Suprapubic skin (tissue), 4 donors: ENCODE results near the gene STK24. TPM values are rescaled to one million over a fixed set of nuclear protein-coding genes. Genes with fewer than 3 reads are reported as not detected.
A peak's percentile ranks its signal among the peaks of the same experiment; 100 is the strongest.
"Not testable (repeated sequence)": the region's sequence is repeated elsewhere in the genome, so short reads cannot be mapped to it uniquely, and the experiment has no call there.

ENCODE experiments used
- DNase-seq, 2 donors: peaks; one replicate each; pipeline ENCODE4 v3.0.0-alpha.2; 2019; ENCODE audit warnings: low spot score in 2 of 2
- H3K27ac ChIP-seq: fragments of 200-600 bp; sonication (generic); one replicate; pipeline ENCODE4 v1.5.1; 2019
- H3K27me3 ChIP-seq: fragments of 200-600 bp; sonication (generic); one replicate; pipeline ENCODE4 v1.5.1; 2019
- H3K36me3 ChIP-seq: fragments of 200-600 bp; sonication (generic); one replicate; pipeline ENCODE4 v1.5.1; 2019
- H3K4me1 ChIP-seq: fragments of 200-600 bp; sonication (generic); one replicate; pipeline ENCODE4 v1.5.1; 2019
- H3K4me3 ChIP-seq: fragments of 200-600 bp; sonication (generic); one replicate; pipeline ENCODE4 v1.5.1; 2019; ENCODE audit warnings: mild to moderate bottlenecking
- H3K9me3 ChIP-seq: fragments of 200-600 bp; sonication (generic); one replicate; pipeline ENCODE4 v1.5.1; 2019
- EP300 ChIP-seq: sonication (generic); formaldehyde crosslinking; IDR thresholded peaks from one replicate; pipeline ENCODE4 v1.6.1; 2017; ENCODE audit warnings: antibody characterized with exemption
- POLR2A ChIP-seq, 2 donors: fragments of 450-650 bp; IDR thresholded peaks; one replicate each; pipeline ENCODE4 v1.6.1; 2017; ENCODE audit warnings: antibody characterized with exemption in 2 of 2, mild to moderate bottlenecking in 2 of 2, moderate library complexity in 2 of 2
- POLR2AphosphoS5 ChIP-seq, 3 donors: sonication (generic); formaldehyde crosslinking; IDR thresholded peaks; one replicate each; pipeline ENCODE4 v1.6.1; 2017; ENCODE audit warnings: antibody characterized with exemption in 3 of 3
- WGBS: methylation state at CpG from one replicate; pipeline ENCODE4 v1.1.5; 2018; 5-methylcytosine and 5-hydroxymethylcytosine counted together
- total RNA-seq, 4 donors: library from RNA; depleted of rRNA; stranded (reverse); fragments of >200 nt; gene quantifications; one replicate each; pipeline ENCODE4 v1.1.0, GENCODE V29; 2016
- TF ChIP-seq, protein P1 (sequence below), 2 donors: fragments of 200-600 bp in 1 of 2; fragments of 450-650 bp in 1 of 2; sonication (generic) in 1 of 2; IDR thresholded peaks; one replicate each; pipeline ENCODE4 v1.5.1; 2016 to 2019; ENCODE audit warnings: antibody characterized with exemption in 2 of 2, mild to moderate bottlenecking in 1 of 2, moderate library complexity in 1 of 2

The STK24 gene
- 100 to 1,000 TPM; 132 to 200 (median 176) TPM for total RNA-seq

DNA sequence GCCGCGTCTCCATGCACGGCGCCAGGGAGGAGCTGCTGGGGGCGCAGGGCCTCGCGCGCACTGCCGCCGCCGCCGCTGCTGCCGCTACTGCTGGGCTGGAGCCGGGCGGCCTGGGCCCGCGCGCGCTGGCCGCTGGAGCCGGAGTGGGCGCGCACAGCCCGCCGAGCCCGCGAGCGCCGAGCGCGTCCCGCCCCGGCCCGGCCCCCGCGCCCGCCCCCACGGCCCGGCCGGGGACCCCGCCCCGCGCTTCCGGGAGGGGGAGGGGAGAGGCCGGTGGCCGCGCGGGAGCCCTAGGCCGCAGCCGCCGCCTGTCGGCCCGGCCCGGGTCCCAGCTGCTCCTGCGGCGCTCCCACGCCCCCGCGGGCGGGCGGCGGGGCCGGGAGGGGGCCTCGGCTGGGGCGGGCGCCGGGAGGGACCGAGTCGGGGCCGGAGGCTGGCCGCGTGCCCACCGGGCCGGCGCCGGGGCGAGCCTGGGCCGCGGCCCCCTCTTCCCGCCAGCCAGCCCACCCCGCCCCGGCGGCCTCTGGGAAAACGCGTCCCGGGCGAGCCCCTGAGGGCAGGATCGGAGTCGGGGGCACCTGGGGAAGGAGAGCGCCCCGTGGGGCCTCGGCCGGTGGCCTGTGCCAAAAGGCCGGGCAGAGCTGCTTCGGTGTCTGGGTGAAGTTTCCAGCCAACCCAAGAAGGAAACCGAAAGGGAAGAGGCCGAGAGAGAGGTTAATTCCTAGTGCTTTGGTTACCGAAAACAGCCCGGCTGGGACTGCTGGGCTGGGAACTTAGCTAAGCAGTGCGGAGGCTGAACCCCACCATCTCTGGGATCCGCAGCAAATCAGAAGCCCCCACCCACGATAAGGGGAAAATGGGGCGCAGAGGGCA is at the start of gene STK24:
TSS of gene STK24 (minus strand) at position 145 of the 873 bp plus-strand sequence. CDS start 321 bp downstream, outside the sequence.
- H3K4me3 ChIP-seq, result peak within 1 kb of the TSS; percentile 97
- H3K27me3 ChIP-seq, result no peaks in the 10 kb centered on the region
- H3K4me1 ChIP-seq, result peaks cover 60% of the 10 kb centered on the region
- H3K9me3 ChIP-seq, result no peaks in the 10 kb centered on the region
- H3K36me3 ChIP-seq, result no peaks in the 10 kb centered on the region
- H3K27ac ChIP-seq, result peak within 1 kb of the TSS; percentile 100
- WGBS, result under 1% methylated on average over 12 of the region's 103 CpGs
- TF ChIP-seq POLR2AphosphoS5 (IDR thresholded peaks at IDR 0.05), result peak in 2 of 3 donors; percentile 12 to 31
- TF ChIP-seq POLR2A (IDR thresholded peaks at IDR 0.05), result peak in 1 of 2 donors; percentile 27
- TF ChIP-seq, protein P1, sequence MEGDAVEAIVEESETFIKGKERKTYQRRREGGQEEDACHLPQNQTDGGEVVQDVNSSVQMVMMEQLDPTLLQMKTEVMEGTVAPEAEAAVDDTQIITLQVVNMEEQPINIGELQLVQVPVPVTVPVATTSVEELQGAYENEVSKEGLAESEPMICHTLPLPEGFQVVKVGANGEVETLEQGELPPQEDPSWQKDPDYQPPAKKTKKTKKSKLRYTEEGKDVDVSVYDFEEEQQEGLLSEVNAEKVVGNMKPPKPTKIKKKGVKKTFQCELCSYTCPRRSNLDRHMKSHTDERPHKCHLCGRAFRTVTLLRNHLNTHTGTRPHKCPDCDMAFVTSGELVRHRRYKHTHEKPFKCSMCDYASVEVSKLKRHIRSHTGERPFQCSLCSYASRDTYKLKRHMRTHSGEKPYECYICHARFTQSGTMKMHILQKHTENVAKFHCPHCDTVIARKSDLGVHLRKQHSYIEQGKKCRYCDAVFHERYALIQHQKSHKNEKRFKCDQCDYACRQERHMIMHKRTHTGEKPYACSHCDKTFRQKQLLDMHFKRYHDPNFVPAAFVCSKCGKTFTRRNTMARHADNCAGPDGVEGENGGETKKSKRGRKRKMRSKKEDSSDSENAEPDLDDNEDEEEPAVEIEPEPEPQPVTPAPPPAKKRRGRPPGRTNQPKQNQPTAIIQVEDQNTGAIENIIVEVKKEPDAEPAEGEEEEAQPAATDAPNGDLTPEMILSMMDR (IDR thresholded peaks at IDR 0.05), result no peak
- no peak for TF ChIP-seq EP300
- DNase-seq, result peak in 1 of 2 donors; percentile 83

DNA sequence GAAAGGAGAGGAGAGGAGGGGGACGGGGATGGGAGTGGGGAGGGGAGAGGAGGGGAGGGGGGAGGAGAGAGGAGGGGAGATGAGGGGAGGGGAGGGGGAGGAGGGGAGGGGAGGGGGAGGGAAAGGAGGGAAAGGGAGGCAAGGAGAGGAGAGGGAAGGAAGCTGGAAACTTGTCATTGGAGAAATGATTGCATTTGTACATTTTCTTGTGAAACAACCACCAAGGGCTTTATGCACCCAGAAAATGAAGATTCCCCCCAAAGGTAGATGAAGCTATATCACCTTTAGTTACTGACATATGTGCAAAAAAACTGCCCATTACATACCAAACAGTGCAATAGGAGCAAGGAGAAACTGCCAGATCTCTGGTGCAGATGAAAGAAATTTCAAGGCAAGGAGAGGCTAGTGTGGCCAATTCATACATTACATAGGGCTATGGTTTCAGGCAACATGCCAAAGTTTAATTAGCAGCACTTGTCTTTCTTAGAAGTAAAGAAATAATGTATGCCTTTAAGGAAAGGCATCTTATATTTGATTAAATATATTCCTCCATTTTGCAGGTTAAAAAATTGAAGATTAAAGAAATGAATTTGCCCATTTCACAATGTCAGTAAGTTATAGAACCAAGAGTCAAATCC is 49.5 kb upstream of the STK24 start:
- no peak for TF ChIP-seq EP300
- TF ChIP-seq, protein P1 (IDR thresholded peaks at IDR 0.05), result no peak
- no peak for TF ChIP-seq POLR2A (IDR thresholded peaks at IDR 0.05)
- no peak for TF ChIP-seq POLR2AphosphoS5 (IDR thresholded peaks at IDR 0.05)
- no peak for DNase-seq
- Histone ChIP-seq H3K27ac (no peak overlapping the region), H3K9me3 (no peaks in the 10 kb centered on the region), H3K36me3 (no peaks in the 10 kb centered on the region), H3K4me3 (no peak overlapping the region), H3K27me3 (no peaks in the 10 kb centered on the region), H3K4me1 (no peaks in the 10 kb centered on the region)
- no CpG with 5 or more reads among the region's 1 CpG for WGBS

- not testable (repeated sequence) for DNase-seq, H3K27me3 ChIP-seq, H3K27ac ChIP-seq, H3K36me3 ChIP-seq, H3K4me1 ChIP-seq, H3K9me3 ChIP-seq, H3K4me3 ChIP-seq
- WGBS, result 56% methylated on average over 5 of the region's 5 CpGs
Observed at GRCh38 chr13:98624589-98624988, 47.7 kb upstream of the STK24 start.

- Histone ChIP-seq H3K4me1 (no peaks in the 10 kb centered on the region), H3K4me3 (no peak overlapping the region), H3K27me3 (no peaks in the 10 kb centered on the region), H3K36me3 (no peaks in the 10 kb centered on the region), H3K9me3 (no peaks in the 10 kb centered on the region), H3K27ac (no peak overlapping the region)
- 84% methylated on average over 4 of the region's 6 CpGs for WGBS
- TF ChIP-seq POLR2AphosphoS5 (IDR thresholded peaks at IDR 0.05), result no peak
- TF ChIP-seq EP300, result no peak
- TF ChIP-seq, protein P1 (IDR thresholded peaks at IDR 0.05), result no peak
- TF ChIP-seq POLR2A (IDR thresholded peaks at IDR 0.05), result no peak
- DNase-seq, result no peak
Observed at GRCh38 chr13:98622931-98623331, 46.0 kb upstream of the STK24 start.

- Histone ChIP-seq H3K36me3 (no peaks in the 10 kb centered on the region), H3K27me3 (no peaks in the 10 kb centered on the region), H3K4me3 (no peak overlapping the region), H3K9me3 (no peaks in the 10 kb centered on the region), H3K27ac (no peak overlapping the region), H3K4me1 (no peaks in the 10 kb centered on the region)
- DNase-seq, result no peak
- TF ChIP-seq POLR2AphosphoS5 (IDR thresholded peaks at IDR 0.05) (no peak), POLR2A (IDR thresholded peaks at IDR 0.05) (no peak), EP300 (no peak)
- TF ChIP-seq, protein P1 (IDR thresholded peaks at IDR 0.05), result no peak
- WGBS, result 67% methylated on average over 3 of the region's 3 CpGs
Observed at GRCh38 chr13:98619556-98619955, 42.6 kb upstream of the STK24 start.

DNA sequence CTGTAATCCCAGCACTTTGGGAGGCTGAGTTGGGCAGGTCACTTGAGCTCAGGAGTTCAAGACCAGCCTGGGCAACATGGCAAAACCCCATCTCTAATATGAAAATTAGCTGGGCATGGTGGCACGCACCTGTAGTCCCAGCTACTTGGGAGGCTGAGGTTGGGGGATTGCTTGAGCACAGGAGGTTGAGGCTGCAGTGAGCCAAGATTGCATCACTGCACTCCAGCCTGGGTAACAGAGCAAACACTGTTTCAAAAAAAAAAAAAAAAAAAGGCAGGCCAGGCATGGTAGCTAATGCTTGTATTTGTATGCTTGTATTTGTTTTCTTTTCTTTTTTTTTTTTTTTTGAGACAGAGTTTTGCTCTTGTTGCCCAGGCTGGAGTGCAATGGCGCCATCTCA is 38.7 kb upstream of the STK24 start:
- not testable (repeated sequence) for H3K9me3 ChIP-seq, H3K4me1 ChIP-seq, DNase-seq, H3K27ac ChIP-seq, H3K27me3 ChIP-seq, H3K36me3 ChIP-seq, H3K4me3 ChIP-seq
- 90% methylated on average over 2 of the region's 2 CpGs for WGBS
